ENCODE data around the gene PKN1.

The PKN1 gene

GRCh38 chr19:14442891-14443631 is 10.0 kb downstream of the PKN1 start:
- H3K36me3 ChIP-seq (ENCODE audit: insufficient read depth, low read length), result peaks cover 60% of the 10 kb centered on the region
- H3K79me2 ChIP-seq (ENCODE audit: insufficient read depth, low read length), result peaks cover 46% of the 10 kb centered on the region
- H2AFZ ChIP-seq (ENCODE audit: low read depth, low read length), result no peak overlapping the region

GRCh38 chr19:14443632-14444216 is 10.6 kb downstream of the PKN1 start:
- Histone ChIP-seq H3K4me3 (ENCODE audit: low read depth in 1 of 2, low read length in 2 of 2) (no peak overlapping the region), H3K36me3 (ENCODE audit: insufficient read depth, low read length) (peaks cover 67% of the 10 kb centered on the region), H3K9ac (ENCODE audit: low read depth, low read length) (no peak overlapping the region)

More at GRCh38 chr19:14442891-14443631, 10.0 kb downstream of the PKN1 start:
- Histone ChIP-seq H3K4me3 (ENCODE audit: low read depth in 1 of 2, low read length in 2 of 2) (no peak overlapping the region), H3K4me1 (ENCODE audit: insufficient read depth, low read length) (peaks cover 26% of the 10 kb centered on the region), H3K9ac (ENCODE audit: low read depth, low read length) (no peak overlapping the region), H4K20me1 (ENCODE audit: insufficient read depth, low read length) (peaks cover 14% of the 10 kb centered on the region), H3K27ac (ENCODE audit: low read length) (no peak overlapping the region), H3K27me3 (ENCODE audit: insufficient read depth, low read length, poor library complexity) (no peaks in the 10 kb centered on the region), H3K4me2 (ENCODE audit: insufficient read depth, low read length) (no peak overlapping the region), H3K9me3 (ENCODE audit: insufficient read depth, low read length, severe bottlenecking) (no peaks in the 10 kb centered on the region)
- ATAC-seq (ENCODE audit: insufficient read depth, low read depth) (no peak), DNase-seq (no peak)
- TF ChIP-seq EZH2 (IDR thresholded peaks at IDR 0.05; ENCODE audit: borderline replicate concordance, low read depth, low read length, severe bottlenecking) (no peak), CTCF (IDR thresholded peaks at IDR 0.05; ENCODE audit: borderline replicate concordance, extremely low read depth, low read length, poor library complexity, severe bottlenecking) (no peak)

GRCh38 chr19:14446336-14447036 is 13.4 kb downstream of the PKN1 start:
- no peak for ATAC-seq (ENCODE audit: insufficient read depth, low read depth)
- peaks cover 86% of the 10 kb centered on the region for H3K36me3 ChIP-seq (ENCODE audit: insufficient read depth, low read length)

More at GRCh38 chr19:14443632-14444216, 10.6 kb downstream of the PKN1 start:
- TF ChIP-seq EZH2 (IDR thresholded peaks at IDR 0.05; ENCODE audit: borderline replicate concordance, low read depth, low read length, severe bottlenecking), result no peak
- no peak for TF ChIP-seq CTCF (IDR thresholded peaks at IDR 0.05; ENCODE audit: borderline replicate concordance, extremely low read depth, low read length, poor library complexity, severe bottlenecking)
- Histone ChIP-seq H3K4me1 (ENCODE audit: insufficient read depth, low read length) (peaks cover 24% of the 10 kb centered on the region), H3K27me3 (ENCODE audit: insufficient read depth, low read length, poor library complexity) (no peaks in the 10 kb centered on the region), H4K20me1 (ENCODE audit: insufficient read depth, low read length) (peaks cover 18% of the 10 kb centered on the region), H3K27ac (ENCODE audit: low read length) (no peak overlapping the region), H3K9me3 (ENCODE audit: insufficient read depth, low read length, severe bottlenecking) (no peaks in the 10 kb centered on the region), H3K4me2 (ENCODE audit: insufficient read depth, low read length) (no peak overlapping the region), H2AFZ (ENCODE audit: low read depth, low read length) (no peak overlapping the region), H3K79me2 (ENCODE audit: insufficient read depth, low read length) (peaks cover 39% of the 10 kb centered on the region)
- DNase-seq (no peak), ATAC-seq (ENCODE audit: insufficient read depth, low read depth) (no peak)

More at GRCh38 chr19:14446336-14447036, 13.4 kb downstream of the PKN1 start:
- peaks cover 32% of the 10 kb centered on the region for H4K20me1 ChIP-seq (ENCODE audit: insufficient read depth, low read length)
- H3K9ac ChIP-seq (ENCODE audit: low read depth, low read length), result no peak overlapping the region
- H3K79me2 ChIP-seq (ENCODE audit: insufficient read depth, low read length), result peaks cover 13% of the 10 kb centered on the region
- no peak overlapping the region for H3K27ac ChIP-seq (ENCODE audit: low read length)
- no peaks in the 10 kb centered on the region for H3K4me1 ChIP-seq (ENCODE audit: insufficient read depth, low read length)
- no peak overlapping the region for H3K4me3 ChIP-seq (ENCODE audit: low read depth in 1 of 2, low read length in 2 of 2)
- H2AFZ ChIP-seq (ENCODE audit: low read depth, low read length), result no peak overlapping the region
- no peak overlapping the region for H3K4me2 ChIP-seq (ENCODE audit: insufficient read depth, low read length)
- no peak for DNase-seq
- no peak for TF ChIP-seq CTCF (IDR thresholded peaks at IDR 0.05; ENCODE audit: borderline replicate concordance, extremely low read depth, low read length, poor library complexity, severe bottlenecking)
- no peak for TF ChIP-seq EZH2 (IDR thresholded peaks at IDR 0.05; ENCODE audit: borderline replicate concordance, low read depth, low read length, severe bottlenecking)
- H3K9me3 ChIP-seq (ENCODE audit: insufficient read depth, low read length, severe bottlenecking), result no peaks in the 10 kb centered on the region
- no peaks in the 10 kb centered on the region for H3K27me3 ChIP-seq (ENCODE audit: insufficient read depth, low read length, poor library complexity)
